Stomach smooth muscle (tissue), 2 donors: Measurements from ENCODE around the gene TTC12.

ENCODE experiments used
- H3K27ac ChIP-seq: one replicate; pipeline ENCODE4 v1.7.0; 2013; ENCODE audit warnings: mild to moderate bottlenecking, low read length, inconsistent platforms
- H3K27me3 ChIP-seq, 2 donors: one replicate each; pipeline ENCODE4 v1.7.0; 2013; ENCODE audit warnings: low read length in 2 of 2; ENCODE audit not compliant: insufficient read depth in 2 of 2, control insufficient read depth in 1 of 2
- H3K36me3 ChIP-seq, 2 donors: one replicate each; pipeline ENCODE4 v1.7.0; 2013; ENCODE audit warnings: low read length in 2 of 2; ENCODE audit not compliant: control insufficient read depth in 2 of 2, insufficient read depth in 2 of 2
- H3K4me1 ChIP-seq: one replicate; pipeline ENCODE4 v1.7.0; 2013; ENCODE audit warnings: low read length; ENCODE audit not compliant: control insufficient read depth, insufficient read depth
- H3K4me3 ChIP-seq, 2 donors: one replicate each; pipeline ENCODE4 v1.7.0; 2013; ENCODE audit warnings: low read length in 2 of 2
- H3K9ac ChIP-seq, 2 donors: one replicate each; pipeline ENCODE4 v1.7.0; 2013; ENCODE audit warnings: low read length in 2 of 2, mild to moderate bottlenecking in 1 of 2
- H3K9me3 ChIP-seq, 2 donors: one replicate each; pipeline ENCODE4 v1.7.0; 2013; ENCODE audit warnings: low read length in 2 of 2; ENCODE audit not compliant: control insufficient read depth in 2 of 2
- donor health status: healthy.
- donor health status: Pancreatic carcinoma.

The TTC12 gene, protein sequence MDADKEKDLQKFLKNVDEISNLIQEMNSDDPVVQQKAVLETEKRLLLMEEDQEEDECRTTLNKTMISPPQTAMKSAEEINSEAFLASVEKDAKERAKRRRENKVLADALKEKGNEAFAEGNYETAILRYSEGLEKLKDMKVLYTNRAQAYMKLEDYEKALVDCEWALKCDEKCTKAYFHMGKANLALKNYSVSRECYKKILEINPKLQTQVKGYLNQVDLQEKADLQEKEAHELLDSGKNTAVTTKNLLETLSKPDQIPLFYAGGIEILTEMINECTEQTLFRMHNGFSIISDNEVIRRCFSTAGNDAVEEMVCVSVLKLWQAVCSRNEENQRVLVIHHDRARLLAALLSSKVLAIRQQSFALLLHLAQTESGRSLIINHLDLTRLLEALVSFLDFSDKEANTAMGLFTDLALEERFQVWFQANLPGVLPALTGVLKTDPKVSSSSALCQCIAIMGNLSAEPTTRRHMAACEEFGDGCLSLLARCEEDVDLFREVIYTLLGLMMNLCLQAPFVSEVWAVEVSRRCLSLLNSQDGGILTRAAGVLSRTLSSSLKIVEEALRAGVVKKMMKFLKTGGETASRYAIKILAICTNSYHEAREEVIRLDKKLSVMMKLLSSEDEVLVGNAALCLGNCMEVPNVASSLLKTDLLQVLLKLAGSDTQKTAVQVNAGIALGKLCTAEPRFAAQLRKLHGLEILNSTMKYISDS

DNA sequence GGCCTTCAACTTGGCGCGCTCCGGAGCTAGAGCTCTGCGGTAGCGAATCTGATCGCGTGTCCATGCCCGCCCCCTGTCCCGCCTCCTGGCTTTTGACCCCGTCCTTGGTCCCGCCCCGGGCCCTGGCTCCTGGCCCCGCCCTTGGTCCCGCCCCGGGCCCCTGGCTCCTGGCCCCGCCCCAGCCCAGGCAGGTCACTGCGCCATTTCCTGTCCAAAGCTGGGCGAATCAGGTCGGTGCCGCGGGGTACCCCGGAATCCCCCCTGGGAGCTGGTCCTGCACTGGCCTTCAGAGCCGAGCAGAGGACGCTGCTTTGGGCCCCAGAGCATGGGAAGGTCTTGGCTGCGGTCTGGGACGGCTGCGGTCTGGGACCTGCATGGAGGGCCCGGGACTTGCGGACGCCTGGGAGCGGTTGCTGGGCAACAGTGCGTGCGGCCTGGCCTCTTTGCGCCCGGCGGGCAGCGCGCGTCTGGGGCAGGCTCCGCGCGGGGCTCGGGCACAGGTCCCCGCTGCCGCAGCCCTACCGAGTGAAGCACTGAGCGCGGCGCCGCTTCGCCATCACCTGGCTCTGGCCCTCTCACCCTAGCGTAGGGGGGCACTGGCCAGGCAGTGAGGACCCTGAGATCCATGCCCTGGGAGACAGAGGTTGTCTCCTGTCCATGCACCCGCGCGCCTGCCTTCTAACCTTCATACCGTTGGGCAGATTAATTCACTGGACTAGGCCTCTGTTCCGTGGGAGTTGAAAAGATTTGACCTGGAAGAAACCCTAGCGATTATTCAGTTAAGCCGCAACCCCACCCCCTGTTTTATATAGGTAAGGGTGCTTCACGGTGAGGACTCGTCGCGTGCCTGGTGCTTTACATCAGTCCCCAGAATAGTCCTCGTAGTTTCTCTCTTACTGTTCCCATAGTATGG, at the start of gene TTC12:
Gene TTC12 (plus strand): TSS at position 195 of the 913 bp plus-strand sequence. CDS start 1,675 bp downstream, outside the sequence.
- Histone ChIP-seq H3K27me3 (no peaks in the 10 kb centered on the region), H3K9ac (peak within 1 kb of the TSS; percentile 63 to 90), H3K27ac (peak within 1 kb of the TSS; percentile 82), H3K9me3 (no peaks in the 10 kb centered on the region), H3K36me3 (peaks cover 6 to 8% of the 10 kb centered on the region in 2 donors), H3K4me1 (peaks cover 14% of the 10 kb centered on the region), H3K4me3 (peak within 1 kb of the TSS; percentile 65 to 96)

DNA sequence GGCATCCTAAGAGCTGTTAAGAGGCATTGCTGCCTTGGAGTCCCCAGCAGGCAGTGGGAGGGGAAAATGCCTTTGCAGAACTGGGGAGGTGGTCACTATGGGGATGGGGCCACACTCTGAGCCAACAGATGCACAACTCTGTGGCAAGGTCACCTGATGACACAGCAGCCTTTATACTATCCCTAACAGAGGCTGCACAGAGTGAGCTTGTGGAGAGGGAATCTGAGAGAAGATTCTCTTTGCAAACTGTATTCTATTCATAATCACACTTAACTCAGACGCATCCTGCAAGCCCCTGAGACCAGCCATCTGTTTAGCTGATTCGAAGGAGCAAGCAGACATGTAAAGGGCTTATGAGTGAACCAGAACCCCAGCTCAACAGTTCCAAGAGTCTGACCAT, 49.0 kb upstream of the TTC12 start:
- no peak overlapping the region for H3K4me3 ChIP-seq
- no peak overlapping the region for H3K9ac ChIP-seq
- H3K27me3 ChIP-seq: no peaks in the 10 kb centered on the region
- H3K4me1 ChIP-seq: peaks cover 2% of the 10 kb centered on the region
- peaks cover 4 to 26% of the 10 kb centered on the region in 2 donors for H3K36me3 ChIP-seq
- no peak overlapping the region for H3K27ac ChIP-seq
- H3K9me3 ChIP-seq: no peaks in the 10 kb centered on the region

DNA sequence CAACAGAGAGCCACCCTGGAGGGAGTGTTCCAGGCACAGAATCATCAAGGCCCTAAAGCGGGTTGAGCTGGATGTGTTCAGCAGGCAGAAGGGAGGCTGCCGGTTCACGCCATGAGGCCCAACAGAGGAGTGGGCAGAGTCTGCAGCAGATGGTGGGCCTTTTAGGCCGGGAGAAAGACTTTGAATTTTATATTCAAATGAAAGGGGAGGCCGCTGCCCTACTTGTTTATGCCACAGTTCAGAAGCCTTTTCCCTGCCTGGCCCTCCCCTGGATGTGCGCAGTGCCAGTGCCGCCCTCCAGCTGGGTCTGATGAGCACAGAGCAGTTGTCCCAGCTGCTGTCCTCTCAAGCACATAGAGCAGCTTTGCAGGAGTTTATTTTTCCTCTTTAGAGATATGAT, 46.9 kb upstream of the TTC12 start:
- Histone ChIP-seq H3K4me1 (no peaks in the 10 kb centered on the region), H3K27me3 (no peaks in the 10 kb centered on the region), H3K9ac (no peak overlapping the region), H3K27ac (no peak overlapping the region), H3K9me3 (no peaks in the 10 kb centered on the region), H3K36me3 (peaks cover 0 to 13% of the 10 kb centered on the region in 2 donors), H3K4me3 (no peak overlapping the region)

DNA sequence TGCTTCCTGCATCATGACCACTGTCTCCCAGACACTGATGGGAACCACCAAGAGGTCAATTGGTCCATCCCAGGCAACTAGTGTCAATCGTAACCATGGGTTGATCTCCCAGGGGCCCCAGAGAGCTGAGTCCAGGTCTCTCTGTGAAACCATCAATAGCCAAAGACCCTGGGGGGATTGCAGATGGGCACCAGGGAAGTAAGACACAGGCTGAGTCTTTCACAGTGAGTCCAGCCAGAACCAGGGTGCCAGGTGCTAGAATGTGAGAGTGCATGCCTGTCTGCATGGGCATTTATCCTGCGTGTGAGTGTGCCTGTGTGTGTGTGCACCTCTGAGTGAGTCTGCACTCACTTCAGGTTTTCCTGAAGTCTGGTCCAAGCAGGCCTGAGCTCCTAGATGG, 45.3 kb upstream of the TTC12 start:
- H3K9me3 ChIP-seq: no peaks in the 10 kb centered on the region
- no peaks in the 10 kb centered on the region for H3K4me1 ChIP-seq
- H3K4me3 ChIP-seq: no peak overlapping the region
- H3K9ac ChIP-seq: no peak overlapping the region
- H3K27me3 ChIP-seq: no peaks in the 10 kb centered on the region
- H3K36me3 ChIP-seq: peaks cover 0 to 10% of the 10 kb centered on the region in 2 donors
- no peak overlapping the region for H3K27ac ChIP-seq

DNA sequence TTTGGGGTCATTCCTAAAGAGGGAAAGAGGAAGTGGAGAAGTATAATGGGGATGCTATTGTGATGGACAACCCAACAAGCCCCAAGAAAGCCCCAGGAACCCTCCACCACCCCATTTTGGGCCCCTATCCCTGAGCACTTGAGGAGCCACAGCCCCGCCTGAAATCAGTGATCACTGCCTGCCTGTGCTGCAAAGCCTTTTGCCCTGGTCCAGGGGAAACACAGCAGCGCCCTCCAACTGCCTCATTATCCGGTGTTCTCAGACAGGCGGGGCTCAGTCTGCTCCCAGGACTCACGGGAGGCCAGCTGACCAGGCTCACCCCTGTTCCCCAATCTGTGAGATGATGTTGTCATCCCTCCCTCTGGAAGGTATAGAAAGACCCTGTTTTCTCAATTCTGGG, 44.7 kb upstream of the TTC12 start:
- H3K9ac ChIP-seq: no peak overlapping the region
- H3K9me3 ChIP-seq: no peaks in the 10 kb centered on the region
- no peak overlapping the region for H3K27ac ChIP-seq
- H3K27me3 ChIP-seq: no peaks in the 10 kb centered on the region
- H3K36me3 ChIP-seq: peaks cover 0 to 10% of the 10 kb centered on the region in 2 donors
- H3K4me1 ChIP-seq: no peaks in the 10 kb centered on the region
- no peak overlapping the region for H3K4me3 ChIP-seq

DNA sequence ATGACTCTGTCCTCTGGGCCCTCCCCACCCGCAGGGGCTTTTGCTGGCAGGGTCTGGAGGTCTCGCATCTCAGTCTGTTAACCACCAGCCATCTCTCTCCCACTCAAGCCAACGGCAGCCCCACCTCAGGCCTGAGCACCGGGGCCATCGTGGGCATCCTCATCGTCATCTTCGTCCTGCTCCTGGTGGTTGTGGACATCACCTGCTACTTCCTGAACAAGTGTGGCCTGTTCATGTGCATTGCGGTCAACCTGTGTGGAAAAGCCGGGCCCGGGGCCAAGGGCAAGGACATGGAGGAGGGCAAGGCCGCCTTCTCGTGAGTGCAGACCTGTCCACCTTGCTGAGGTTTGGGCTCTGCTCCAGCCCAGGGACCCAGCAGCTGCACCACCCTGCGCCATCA, 44.3 kb upstream of the TTC12 start:
- no peaks in the 10 kb centered on the region for H3K4me1 ChIP-seq
- no peak overlapping the region for H3K4me3 ChIP-seq

DNA sequence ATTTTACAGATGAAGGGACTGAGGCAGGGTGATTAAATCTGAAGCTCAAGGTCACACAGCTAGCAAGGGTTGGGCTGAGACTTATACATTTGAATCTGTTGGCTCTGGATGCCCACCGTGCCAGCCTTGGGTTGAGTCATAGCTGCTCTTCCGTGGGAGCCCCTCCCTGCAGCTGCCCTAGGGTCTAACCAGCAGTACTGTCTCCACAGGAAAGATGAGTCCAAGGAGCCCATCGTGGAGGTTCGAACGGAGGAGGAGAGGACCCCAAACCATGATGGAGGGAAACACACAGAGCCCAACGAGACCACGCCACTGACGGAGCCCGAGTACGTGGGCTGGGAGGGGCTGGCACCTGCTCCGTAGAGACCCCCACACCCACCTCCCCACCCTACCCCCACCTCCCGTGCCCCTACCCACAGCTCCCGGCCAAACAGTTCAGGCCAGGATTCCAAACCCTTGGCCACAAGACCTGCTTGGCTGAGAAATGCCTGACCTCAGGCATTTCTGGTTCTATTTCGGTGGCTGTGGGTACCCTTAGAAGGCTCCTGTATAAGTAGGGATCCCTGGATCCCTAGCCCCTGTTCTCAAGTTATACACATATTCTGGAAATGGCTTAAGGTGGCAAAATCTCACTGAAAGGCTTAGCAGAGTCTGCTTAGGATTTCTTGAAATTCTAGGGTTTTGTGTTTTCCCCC, 42.7 kb upstream of the TTC12 start:
- no peak overlapping the region for H3K27ac ChIP-seq
- H3K9me3 ChIP-seq: no peaks in the 10 kb centered on the region
- peaks cover 0 to 11% of the 10 kb centered on the region in 2 donors for H3K36me3 ChIP-seq
- no peak overlapping the region for H3K9ac ChIP-seq
- no peaks in the 10 kb centered on the region for H3K27me3 ChIP-seq
- no peaks in the 10 kb centered on the region for H3K4me1 ChIP-seq
- no peak overlapping the region for H3K4me3 ChIP-seq

More for the DNA sequence above, 44.3 kb upstream of the TTC12 start:
- Histone ChIP-seq H3K9me3 (no peaks in the 10 kb centered on the region), H3K27ac (no peak overlapping the region), H3K36me3 (peaks cover 0 to 10% of the 10 kb centered on the region in 2 donors), H3K27me3 (no peaks in the 10 kb centered on the region), H3K9ac (no peak overlapping the region)

DNA sequence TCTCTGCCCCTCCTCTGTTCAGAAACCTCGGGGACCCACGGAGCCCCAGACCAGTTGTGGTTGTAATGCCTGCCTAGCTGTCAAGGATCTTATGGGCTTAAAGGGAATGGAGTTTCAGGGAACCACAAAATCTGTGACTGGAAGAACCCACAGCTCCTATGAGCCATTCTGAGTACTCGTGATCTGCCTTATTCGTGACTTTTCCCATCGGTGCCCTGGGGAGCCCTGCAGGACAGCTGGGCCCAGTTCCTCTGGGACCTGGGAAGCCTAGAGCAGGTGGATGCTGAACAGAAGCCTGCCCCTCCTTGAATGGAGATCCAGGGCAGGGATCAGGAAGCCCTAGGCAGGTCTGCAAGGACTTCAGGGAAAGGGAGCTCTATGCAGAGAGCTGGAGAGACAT, 42.1 kb upstream of the TTC12 start:
- no peaks in the 10 kb centered on the region for H3K27me3 ChIP-seq
- H3K9me3 ChIP-seq: no peaks in the 10 kb centered on the region
- no peak overlapping the region for H3K4me3 ChIP-seq
- H3K4me1 ChIP-seq: no peaks in the 10 kb centered on the region
- peaks cover 0 to 7% of the 10 kb centered on the region in 2 donors for H3K36me3 ChIP-seq
- no peak overlapping the region for H3K9ac ChIP-seq
- no peak overlapping the region for H3K27ac ChIP-seq

DNA sequence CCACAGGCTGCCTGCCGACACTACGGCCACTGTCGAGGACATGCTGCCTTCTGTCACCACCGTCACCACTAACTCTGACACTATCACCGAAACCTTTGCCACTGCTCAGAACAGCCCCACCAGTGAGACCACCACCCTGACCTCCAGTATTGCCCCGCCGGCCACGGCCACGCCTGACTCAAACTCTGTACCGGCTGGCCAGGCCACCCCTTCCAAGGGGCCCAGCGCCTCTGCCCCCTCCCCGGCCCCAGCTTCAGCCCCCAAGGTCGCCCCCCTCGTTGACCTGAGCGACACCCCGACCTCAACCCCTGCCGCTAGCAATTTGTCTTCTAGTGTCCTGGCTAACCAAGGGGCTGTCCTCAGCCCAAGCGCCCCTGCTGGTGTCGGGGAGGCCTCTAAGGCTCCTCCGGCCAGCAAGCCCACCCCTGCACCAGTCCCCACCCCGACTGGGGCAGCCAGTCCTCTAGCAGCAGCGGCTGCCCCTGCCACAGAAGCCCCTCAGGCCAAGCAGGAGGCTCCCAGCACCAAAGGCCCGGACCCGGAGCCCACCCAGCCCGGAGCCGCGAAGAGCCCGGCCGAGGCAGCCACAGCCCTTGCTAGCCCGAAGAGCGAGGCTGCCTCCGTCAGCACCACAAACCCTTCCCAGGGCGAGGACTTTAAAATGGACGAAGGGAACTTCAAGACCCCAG, 41.3 kb upstream of the TTC12 start:
- Histone ChIP-seq H3K27ac (no peak overlapping the region), H3K4me1 (no peaks in the 10 kb centered on the region), H3K9me3 (no peaks in the 10 kb centered on the region), H3K36me3 (peaks cover 0 to 9% of the 10 kb centered on the region in 2 donors), H3K27me3 (no peaks in the 10 kb centered on the region), H3K4me3 (no peak overlapping the region), H3K9ac (no peak overlapping the region)
